A673 (cell line): ENCODE results near the gene ZER1.

Experiments used
- EZH2 ChIP-seq: fragments of 200-600 bp; sonication (generic); IDR thresholded peaks from 2 replicates; pipeline ENCODE4 v1.6.1; 2017; ENCODE audit warnings: borderline replicate concordance, low read depth, mild to moderate bottlenecking, mixed read lengths, antibody characterized with exemption, low read length; ENCODE audit not compliant: poor library complexity, severe bottlenecking
- TF ChIP-seq, protein P1 (sequence below): fragments of 300-800, 200-600 bp; sonication (generic); conservative IDR thresholded peaks from 2 replicates; pipeline ENCODE4 v1.5.1; 2017; ENCODE audit warnings: low read depth, mild to moderate bottlenecking, antibody characterized with exemption, low read length, moderate library complexity, mixed read lengths

DNA sequence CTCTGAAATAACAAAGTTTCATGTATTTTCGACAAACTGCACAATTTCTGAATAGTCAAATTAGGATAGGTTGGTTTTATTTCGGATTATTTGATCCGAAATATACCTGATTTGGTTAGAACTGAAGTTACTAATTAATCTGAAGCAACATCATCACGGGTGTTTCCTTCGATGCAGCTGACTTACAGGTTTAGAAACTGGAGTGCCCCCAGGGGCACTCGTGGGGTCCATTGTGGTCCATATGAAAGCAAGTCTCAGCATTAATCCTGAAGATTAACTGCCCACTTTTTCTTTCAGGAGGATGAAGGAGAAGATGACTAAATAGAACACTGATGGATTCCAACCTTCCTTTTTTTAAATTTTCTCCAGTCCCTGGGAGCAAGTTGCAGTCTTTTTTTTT is 77.4 kb downstream of the ZER1 start:
- TF ChIP-seq, protein P1, sequence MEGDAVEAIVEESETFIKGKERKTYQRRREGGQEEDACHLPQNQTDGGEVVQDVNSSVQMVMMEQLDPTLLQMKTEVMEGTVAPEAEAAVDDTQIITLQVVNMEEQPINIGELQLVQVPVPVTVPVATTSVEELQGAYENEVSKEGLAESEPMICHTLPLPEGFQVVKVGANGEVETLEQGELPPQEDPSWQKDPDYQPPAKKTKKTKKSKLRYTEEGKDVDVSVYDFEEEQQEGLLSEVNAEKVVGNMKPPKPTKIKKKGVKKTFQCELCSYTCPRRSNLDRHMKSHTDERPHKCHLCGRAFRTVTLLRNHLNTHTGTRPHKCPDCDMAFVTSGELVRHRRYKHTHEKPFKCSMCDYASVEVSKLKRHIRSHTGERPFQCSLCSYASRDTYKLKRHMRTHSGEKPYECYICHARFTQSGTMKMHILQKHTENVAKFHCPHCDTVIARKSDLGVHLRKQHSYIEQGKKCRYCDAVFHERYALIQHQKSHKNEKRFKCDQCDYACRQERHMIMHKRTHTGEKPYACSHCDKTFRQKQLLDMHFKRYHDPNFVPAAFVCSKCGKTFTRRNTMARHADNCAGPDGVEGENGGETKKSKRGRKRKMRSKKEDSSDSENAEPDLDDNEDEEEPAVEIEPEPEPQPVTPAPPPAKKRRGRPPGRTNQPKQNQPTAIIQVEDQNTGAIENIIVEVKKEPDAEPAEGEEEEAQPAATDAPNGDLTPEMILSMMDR: no peak
- no peak for TF ChIP-seq EZH2
